HG03095 (cell line): ENCODE measurements around the gene HERPUD1.
"Not testable (repeated sequence)": the region's sequence is repeated elsewhere in the genome, so short reads cannot be mapped to it uniquely, and the experiment has no call there.

Source experiments
- ATAC-seq: cut with Tn5 transposase; IDR thresholded peaks from one replicate; pipeline ENCODE4 v1.9.1; 2021; ENCODE audit warnings: moderate library complexity; ENCODE audit not compliant: unreplicated experiment

HERPUD1 gene

GRCh38 chr16:56933828-56934598 is 2.1 kb downstream of the HERPUD1 start:
- ATAC-seq: no peak

- not testable (repeated sequence) for ATAC-seq
Measured at GRCh38 chr16:56934599-56935145, 2.7 kb downstream of the HERPUD1 start.

- no peak for ATAC-seq
Measured at GRCh38 chr16:56935201-56935600, 3.3 kb downstream of the HERPUD1 start.

- ATAC-seq: no peak
Measured at GRCh38 chr16:56936491-56936890, 4.5 kb downstream of the HERPUD1 start.

- ATAC-seq: no peak
Measured at GRCh38 chr16:56936950-56937349, 5.0 kb downstream of the HERPUD1 start.

GRCh38 chr16:56938664-56939513 is 6.9 kb downstream of the HERPUD1 start:
- no peak for ATAC-seq

GRCh38 chr16:56939801-56940200 is 7.9 kb downstream of the HERPUD1 start:
- ATAC-seq: no peak

- ATAC-seq: no peak
Measured at GRCh38 chr16:56941092-56941491, 9.2 kb downstream of the HERPUD1 start.

GRCh38 chr16:56941856-56942331 is 10.0 kb downstream of the HERPUD1 start:
- ATAC-seq: no peak

- no peak for ATAC-seq
Measured at GRCh38 chr16:56943761-56944375, 11.9 kb downstream of the HERPUD1 start.

- peak; percentile 36 for ATAC-seq
Measured at GRCh38 chr16:56944954-56945839, 13.3 kb downstream of the HERPUD1 start.

GRCh38 chr16:56945847-56946527 is 14.0 kb downstream of the HERPUD1 start:
- no peak for ATAC-seq

- no peak for ATAC-seq
Measured at GRCh38 chr16:56946767-56947603, 15.0 kb downstream of the HERPUD1 start.

GRCh38 chr16:56947604-56947995 is 15.7 kb downstream of the HERPUD1 start:
- ATAC-seq: no peak

GRCh38 chr16:56948234-56948633 is 16.3 kb downstream of the HERPUD1 start:
- ATAC-seq: no peak

- no peak for ATAC-seq
Measured at GRCh38 chr16:56950051-56950450, 18.1 kb downstream of the HERPUD1 start.

- no peak for ATAC-seq
Measured at GRCh38 chr16:56950455-56950854, 18.5 kb downstream of the HERPUD1 start.

GRCh38 chr16:56950881-56951771 is 19.2 kb downstream of the HERPUD1 start:
- ATAC-seq: peak; percentile 38
